Measurements from ENCODE around the gene MATK. TPM values are rescaled to one million over a fixed set of nuclear protein-coding genes. Genes with fewer than 3 reads are reported as not detected.

Gene MATK
- total and polyA plus RNA-seq, 4 donors: 0.78 to 7.0 (median 1.8) TPM

- TF ChIP-seq FOXA2 (IDR thresholded peaks at IDR 0.05) (no peak), CTCF (IDR thresholded peaks at IDR 0.05; ENCODE audit: low read depth, low read length, missing input control) (no peak), JUND (IDR thresholded peaks at IDR 0.05) (no peak), GABPA (IDR thresholded peaks at IDR 0.05 in 1 of 2, conservative IDR thresholded peaks at IDR 0.05 in 1 of 2) (no peak), HNF4A (conservative IDR thresholded peaks at IDR 0.05) (no peak), TAF1 (conservative IDR thresholded peaks at IDR 0.05) (no peak), ATF3 (IDR thresholded peaks at IDR 0.05) (no peak), ZBTB33 (IDR thresholded peaks at IDR 0.05) (no peak), MAX (IDR thresholded peaks at IDR 0.05) (no peak), NR2F2 (IDR thresholded peaks at IDR 0.05) (no peak), SP1 (IDR thresholded peaks at IDR 0.05) (no peak), FOXA1 (IDR thresholded peaks at IDR 0.05) (no peak), HNF4G (IDR thresholded peaks at IDR 0.05) (no peak), EGR1 (IDR thresholded peaks at IDR 0.05; ENCODE audit: low read depth in 2 of 2) (no peak)
- Histone ChIP-seq H3K36me3 (ENCODE audit: control insufficient read depth in 4 of 4, insufficient read depth in 3 of 4, low read depth in 1 of 4, low read length in 3 of 4) (peaks cover 3 to 34% (median 7%) of the 10 kb centered on the region in 4 donors), H3K4me3 (ENCODE audit: low read depth in 1 of 3, low read length in 3 of 3) (no peak overlapping the region), H3K27me3 (ENCODE audit: control insufficient read depth in 4 of 4, insufficient read depth in 4 of 4, low read length in 3 of 4) (no peaks in the 10 kb centered on the region), H3K27ac (ENCODE audit: low read depth in 1 of 2, low read length in 2 of 2) (no peak overlapping the region), H3K9ac (ENCODE audit: low read depth in 1 of 2, low read length in 2 of 2) (no peak overlapping the region), H3K4me1 (ENCODE audit: control insufficient read depth in 4 of 4, insufficient read depth in 4 of 4, low read length in 3 of 4) (no peaks in the 10 kb centered on the region), H3K9me3 (ENCODE audit: control insufficient read depth in 4 of 4, low read length in 3 of 4) (no peaks in the 10 kb centered on the region)
- DNase-seq (ENCODE audit: low spot score): no peak
- WGBS: 98% methylated on average over 7 of the region's 7 CpGs
Observed at GRCh38 chr19:3768748-3769099, 17.5 kb downstream of the MATK start.

- Histone ChIP-seq H3K4me3 (ENCODE audit: low read depth in 1 of 3, low read length in 3 of 3) (no peak overlapping the region), H3K4me1 (ENCODE audit: control insufficient read depth in 4 of 4, insufficient read depth in 4 of 4, low read length in 3 of 4) (peaks cover 0 to 4% (median 2%) of the 10 kb centered on the region in 4 donors), H3K27ac (ENCODE audit: low read depth in 1 of 2, low read length in 2 of 2) (no peak overlapping the region), H3K9ac (ENCODE audit: low read depth in 1 of 2, low read length in 2 of 2) (no peak overlapping the region), H3K27me3 (ENCODE audit: control insufficient read depth in 4 of 4, insufficient read depth in 4 of 4, low read length in 3 of 4) (no peaks in the 10 kb centered on the region), H3K36me3 (ENCODE audit: control insufficient read depth in 4 of 4, insufficient read depth in 3 of 4, low read depth in 1 of 4, low read length in 3 of 4) (peaks cover 3 to 34% (median 7%) of the 10 kb centered on the region in 4 donors), H3K9me3 (ENCODE audit: control insufficient read depth in 4 of 4, low read length in 3 of 4) (no peaks in the 10 kb centered on the region)
- DNase-seq (ENCODE audit: low spot score): no peak
- 87% methylated on average over 25 of the region's 25 CpGs for WGBS
- no peak for TF ChIP-seq EGR1 (IDR thresholded peaks at IDR 0.05; ENCODE audit: low read depth in 2 of 2)
- no peak for TF ChIP-seq HNF4G (IDR thresholded peaks at IDR 0.05)
- no peak for TF ChIP-seq FOXA2 (IDR thresholded peaks at IDR 0.05)
- no peak for TF ChIP-seq SP1 (IDR thresholded peaks at IDR 0.05)
- no peak for TF ChIP-seq YY1 (IDR thresholded peaks at IDR 0.05)
- no peak for TF ChIP-seq ZBTB33 (IDR thresholded peaks at IDR 0.05)
- no peak for TF ChIP-seq GABPA (IDR thresholded peaks at IDR 0.05 in 1 of 2, conservative IDR thresholded peaks at IDR 0.05 in 1 of 2)
- no peak for TF ChIP-seq NR2F2 (IDR thresholded peaks at IDR 0.05)
- TF ChIP-seq MAX (IDR thresholded peaks at IDR 0.05): no peak
- TF ChIP-seq RXRA (IDR thresholded peaks at IDR 0.05): no peak
- no peak for TF ChIP-seq CTCF (IDR thresholded peaks at IDR 0.05; ENCODE audit: low read depth, low read length, missing input control)
- no peak for TF ChIP-seq RAD21 (IDR thresholded peaks at IDR 0.05)
- no peak for TF ChIP-seq HNF4A (conservative IDR thresholded peaks at IDR 0.05)
- TF ChIP-seq ATF3 (IDR thresholded peaks at IDR 0.05): no peak
- no peak for TF ChIP-seq JUND (IDR thresholded peaks at IDR 0.05)
- no peak for TF ChIP-seq TAF1 (conservative IDR thresholded peaks at IDR 0.05)
- TF ChIP-seq FOXA1 (IDR thresholded peaks at IDR 0.05): no peak
Observed at GRCh38 chr19:3768015-3768747, 18.0 kb downstream of the MATK start.
